HepG2 (cell line): ENCODE results near the gene COX8C. TPM values are rescaled to one million over a fixed set of nuclear protein-coding genes. Genes with fewer than 3 reads are reported as not detected.

Source experiments
- ATAC-seq: fragments of 200-7000 bp; cut with Tn5 transposase; 3 replicates; pipeline ENCODE4 v1.9.1; 2020; ENCODE audit warnings: mild to moderate bottlenecking, moderate library complexity
- BruUV-seq: library from RNA; stranded (reverse); fragments of 400-500 nt; replicated peaks from 2 replicates; lab custom pipeline; 2021; lab: Mats Ljungman, UMichigan
- CTCF ChIA-PET: fragments of 300-600 bp; formaldehyde crosslinking; extraction: SDS; loops from one replicate; lab custom pipeline; 2021; ENCODE audit warnings: low total read pairs, inconsistent platforms, low intra/inter-chr PET ratio; lab: Yijun Ruan, JAX
- POLR2A ChIA-PET: fragments of 350-600 bp; sonication (Branson Sonifier 250); formaldehyde crosslinking; loops from one replicate; lab custom pipeline; 2020; ENCODE audit warnings: antibody characterized with exemption, inconsistent platforms; lab: Yijun Ruan, JAX
- DNase-seq: peaks from one replicate; pipeline ENCODE4 v3.0.0-alpha.2; 2015; ENCODE audit warnings: low spot score
- FAIRE-seq: peaks from 3 replicates; lab custom pipeline; 2011; peaks lifted over from hg19 to GRCh38; lab: Jason Lieb, UNC
- H2AFZ ChIP-seq: one replicate; pipeline ENCODE4 v1.6.1; 2011; ENCODE audit warnings: low read length, inconsistent platforms
- H3K27ac ChIP-seq: fragments of 300-600 bp; 3 replicates; pipeline ENCODE4 v1.8.0; 2011; ENCODE audit warnings: mixed run types, mild to moderate bottlenecking, mixed read lengths, low read length, inconsistent platforms; ENCODE audit not compliant: insufficient read depth; ENCODE audit errors: extremely low read length
- H3K27me3 ChIP-seq, 2 experiments: fragments of 200-600 bp in 1 of 2; 2 replicates in 1 of 2; 3 replicates in 1 of 2; pipeline versions ENCODE4 v1.6.0 to v1.8.0; 2011; ENCODE audit warnings: low read length in 2 of 2, mild to moderate bottlenecking in 2 of 2, moderate library complexity in 2 of 2, inconsistent platforms in 1 of 2; ENCODE audit not compliant: insufficient read depth in 2 of 2, control insufficient read depth in 1 of 2
- H3K36me3 ChIP-seq, 2 experiments: fragments of 200-600 bp in 1 of 2; replicated peaks in 1 of 2; 2 replicates in 1 of 2; 3 replicates in 1 of 2; pipeline versions ENCODE4 v1.5.1 to v1.8.0; 2011; ENCODE audit warnings: low read length in 2 of 2, inconsistent platforms in 1 of 2; ENCODE audit not compliant: insufficient read depth in 2 of 2, control insufficient read depth in 1 of 2
- H3K4me1 ChIP-seq: 2 replicates; pipeline ENCODE4 v1.5.1; 2012; ENCODE audit warnings: low read length, inconsistent platforms; ENCODE audit not compliant: insufficient read depth
- H3K4me2 ChIP-seq: 2 replicates; pipeline ENCODE4 v1.6.0; 2011; ENCODE audit warnings: low read depth, low read length, inconsistent platforms
- H3K4me3 ChIP-seq, 3 experiments: fragments of 200-600 bp in 1 of 3; sonication (generic), shearing (Covaris generic) in 1 of 3; replicated peaks in 1 of 3; 2 replicates each; pipeline ENCODE4 v1.5.1; 2011 to 2016; ENCODE audit warnings: low read length in 3 of 3, inconsistent platforms in 2 of 3, low read depth in 2 of 3, mild to moderate bottlenecking in 2 of 3, control low read depth in 1 of 3, mixed read lengths in 1 of 3; ENCODE audit not compliant: insufficient read depth in 1 of 3
- H3K79me2 ChIP-seq: one replicate; pipeline ENCODE4 v1.6.1; 2011; ENCODE audit warnings: low read length, inconsistent platforms; ENCODE audit not compliant: insufficient read depth
- H3K9ac ChIP-seq: 2 replicates; pipeline ENCODE4 v1.6.0; 2011; ENCODE audit warnings: mild to moderate bottlenecking, low read depth, low read length, inconsistent platforms; ENCODE audit not compliant: insufficient read depth
- H3K9me3 ChIP-seq: 2 replicates; pipeline ENCODE4 v1.5.1; 2012; ENCODE audit warnings: mild to moderate bottlenecking, low read length
- H4K20me1 ChIP-seq: 2 replicates; pipeline ENCODE4 v1.6.0; 2011; ENCODE audit warnings: inconsistent platforms, mild to moderate bottlenecking, low read length, moderate library complexity; ENCODE audit not compliant: insufficient read depth
- BCL6 ChIP-seq: IDR thresholded peaks from 2 replicates; pipeline ENCODE4 v1.6.1; 2016; ENCODE audit warnings: missing genetic modification reagents, missing compliant biosample characterization
- CSRNP2 ChIP-seq: sonication (generic); formaldehyde crosslinking; conservative IDR thresholded peaks from 2 replicates; pipeline ENCODE4 v1.8.0; 2022; ENCODE audit warnings: low read depth, missing genetic modification reagents
- HDAC6 ChIP-seq: fragments of 200-600 bp; sonication (generic); IDR thresholded peaks from 2 replicates; pipeline ENCODE4 v1.7.0; 2017; ENCODE audit warnings: mild to moderate bottlenecking, antibody characterized with exemption, low read length, low read depth
- MLXIP ChIP-seq: sonication (generic); formaldehyde crosslinking; IDR thresholded peaks from 2 replicates; pipeline ENCODE4 v1.9.0; 2021; ENCODE audit warnings: missing genetic modification reagents, borderline replicate concordance
- NCOA1 ChIP-seq: sonication (generic); formaldehyde crosslinking; IDR thresholded peaks from 2 replicates; pipeline ENCODE4 v1.9.0; 2021; ENCODE audit warnings: missing genetic modification reagents
- RNF2 ChIP-seq: fragments of 450-650 bp; conservative IDR thresholded peaks from 2 replicates; pipeline ENCODE4 v1.6.1; 2016; ENCODE audit warnings: low read depth
- SRF ChIP-seq: IDR thresholded peaks from 2 replicates; pipeline ENCODE4 v1.6.1; 2011; ENCODE audit warnings: mild to moderate bottlenecking, low read depth, low read length, moderate library complexity
- TEF ChIP-seq: sonication (generic); formaldehyde crosslinking; IDR thresholded peaks from 2 replicates; pipeline ENCODE4 v1.5.0; 2020; ENCODE audit warnings: missing genetic modification reagents
- ZFY ChIP-seq: sonication (generic); formaldehyde crosslinking; IDR thresholded peaks from 2 replicates; pipeline ENCODE4 v1.4.0; 2020; ENCODE audit warnings: missing genetic modification reagents
- ZSCAN9 ChIP-seq: IDR thresholded peaks from 2 replicates; pipeline ENCODE4 v1.6.1; 2016; ENCODE audit warnings: borderline replicate concordance
- WGBS: methylation state at CpG from one replicate; pipeline ENCODE4 v1.1.6; 2017; ENCODE audit warnings: low lambda C conversion rate; 5-methylcytosine and 5-hydroxymethylcytosine counted together
- in situ Hi-C: cut with HindIII; loops from 2 replicates; pipeline ENCODE4 v1.10.0; 2017; ENCODE audit warnings: low pct_unique_long_range_greater_than_20kb; ENCODE audit not compliant: extremely low pct_ligation_motif_present
- intact Hi-C: fragments of 100-400 bp; cut with micrococcal nuclease; formaldehyde crosslinking; loops from one replicate; pipeline ENCODE4 v1.10.0; 2022; ENCODE audit not compliant: unreplicated experiment
- polyA plus RNA-seq, 8 experiments: library from polyadenylated mRNA; depleted of rRNA in 3 of 8; stranded (reverse) in 7 of 8; unstranded in 1 of 8; fragments of >200 nt; fragmentation: Illumina TruSeq in 4 of 8; extraction: Trizol in 4 of 8; gene quantifications; 2 replicates each; pipeline versions ENCODE4 v1.2.1 to v1.2.3, GENCODE V29; 2011 to 2016; ENCODE audit warnings: low read depth in 4 of 8, missing spikeins in 1 of 8, mixed read lengths in 1 of 8; ENCODE audit not compliant: insufficient read depth in 1 of 8
- total RNA-seq, 5 experiments: library from RNA; depleted of rRNA; stranded (reverse); fragments of >200 nt; fragmentation: Illumina TruSeq; extraction: Trizol; gene quantifications; 2 replicates each; pipeline ENCODE4 v1.2.3, GENCODE V29; 2016; ENCODE audit warnings: low read depth in 1 of 5

Gene COX8C
- total and polyA plus RNA-seq, 2 of the 13 experiments (the other 11 are each of a cell fraction or from before 2014, with no cell fraction given), result not detected

- H3K4me1 ChIP-seq, result no peaks in the 10 kb centered on the region
- no peaks in the 10 kb centered on the region for H3K79me2 ChIP-seq
- ATAC-seq (no peak), FAIRE-seq (no peak), DNase-seq (no peak)
- 78% methylated on average over 5 of the region's 5 CpGs for WGBS
- intact Hi-C loops, result no loop called here
- no peaks in the 10 kb centered on the region for H4K20me1 ChIP-seq
- ChIA-PET POLR2A (no interaction called here), CTCF (no interaction called here)
- no peaks in the 10 kb centered on the region for H3K36me3 ChIP-seq
- in situ Hi-C loops, result no loop called here
- H3K9me3 ChIP-seq, result no peaks in the 10 kb centered on the region
- H3K4me3 ChIP-seq, result no peak overlapping the region
- TF ChIP-seq BCL6 (CRISPR knock-in tag) (no peak), NCOA1 (no peak), SRF (no peak), ZSCAN9 (CRISPR knock-in tag) (no peak), MLXIP (no peak), ZFY (CRISPR knock-in tag) (no peak), HDAC6 (no peak), CSRNP2 (CRISPR knock-in tag) (no peak), TEF (CRISPR knock-in tag) (no peak), RNF2 (no peak)
- BruUV-seq, result no TSS peak
- H3K27me3 ChIP-seq, result no peaks in the 10 kb centered on the region; a peak in 1 of 5 replicates
- no peak overlapping the region for H3K27ac ChIP-seq
- H3K9ac ChIP-seq, result no peak overlapping the region
- H3K4me2 ChIP-seq, result no peak overlapping the region
- H2AFZ ChIP-seq, result no peak overlapping the region
Observed at GRCh38 chr14:93348292-93348691, 1.3 kb downstream of the COX8C start.
